NCI-H446 treated with DMSO at 0.1 percent for 48 hours (cell line): Measurements from ENCODE around the gene PDE4B.
A peak's percentile ranks its signal among the peaks of the same experiment; 100 is the strongest.
"Not testable (repeated sequence)": the region's sequence is repeated elsewhere in the genome, so short reads cannot be mapped to it uniquely, and the experiment has no call there.

ENCODE experiments used
- DNase-seq: peaks from one replicate; lab custom pipeline; 2025; lab: John Stamatoyannopoulos, UW

PDE4B gene

GRCh38 chr1:66393586-66394287 is 601.0 kb downstream of the PDE4B start:
- no peak for DNase-seq

- DNase-seq = no peak
Measured at GRCh38 chr1:66394603-66395002, 601.9 kb downstream of the PDE4B start.

GRCh38 chr1:66395202-66396061 is 602.7 kb downstream of the PDE4B start:
- DNase-seq = no peak

GRCh38 chr1:66396212-66396890 is 603.7 kb downstream of the PDE4B start:
- DNase-seq = peak; percentile 56

GRCh38 chr1:66397192-66397591 is 604.5 kb downstream of the PDE4B start:
- no peak for DNase-seq

GRCh38 chr1:66399888-66400529 is 607.3 kb downstream of the PDE4B start:
- DNase-seq = no peak

- no peak for DNase-seq
Measured at GRCh38 chr1:66400660-66401059, 608.0 kb downstream of the PDE4B start.

GRCh38 chr1:66401244-66401643 is 608.5 kb downstream of the PDE4B start:
- no peak for DNase-seq

GRCh38 chr1:66402194-66402593 is 609.5 kb downstream of the PDE4B start:
- peak; percentile 58 for DNase-seq

GRCh38 chr1:66403007-66403731 is 610.5 kb downstream of the PDE4B start:
- DNase-seq = no peak

- DNase-seq = no peak
Measured at GRCh38 chr1:66405061-66405460, 612.4 kb downstream of the PDE4B start.

- DNase-seq = not testable (repeated sequence)
Measured at GRCh38 chr1:66411449-66411848, 618.8 kb downstream of the PDE4B start.

GRCh38 chr1:66412704-66413103 is 620.0 kb downstream of the PDE4B start:
- no peak for DNase-seq

GRCh38 chr1:66413136-66413837 is 620.6 kb downstream of the PDE4B start:
- no peak for DNase-seq

- DNase-seq = no peak
Measured at GRCh38 chr1:66413838-66414175, 621.1 kb downstream of the PDE4B start.

GRCh38 chr1:66415281-66415680 is 622.6 kb downstream of the PDE4B start:
- DNase-seq = no peak

GRCh38 chr1:66415866-66416265 is 623.2 kb downstream of the PDE4B start:
- no peak for DNase-seq

GRCh38 chr1:66416295-66416694 is 623.6 kb downstream of the PDE4B start:
- no peak for DNase-seq

GRCh38 chr1:66418021-66418420 is 625.3 kb downstream of the PDE4B start:
- no peak for DNase-seq

GRCh38 chr1:66420171-66420570 is 627.5 kb downstream of the PDE4B start:
- not testable (repeated sequence) for DNase-seq

- DNase-seq = not testable (repeated sequence)
Measured at GRCh38 chr1:66420906-66421305, 628.2 kb downstream of the PDE4B start.
